ENCODE measurements around the gene PLB1.
"Not testable (repeated sequence)": the region's sequence is repeated elsewhere in the genome, so short reads cannot be mapped to it uniquely, and the experiment has no call there.

PLB1 gene

GRCh38 chr2:28463893-28464292 lies 32.0 kb upstream of the PLB1 start:
- no peak for DNase-seq (ENCODE audit: low read depth in 2 of 3, low spot score in 1 of 3)

- no peak for DNase-seq (ENCODE audit: low read depth in 2 of 3, low spot score in 1 of 3)
Observed at GRCh38 chr2:28465148-28465885, 30.5 kb upstream of the PLB1 start.

- no peak for DNase-seq (ENCODE audit: low read depth in 2 of 3, low spot score in 1 of 3)
Observed at GRCh38 chr2:28469304-28469703, 26.6 kb upstream of the PLB1 start.

GRCh38 chr2:28469947-28470535 lies 25.8 kb upstream of the PLB1 start:
- no peak for DNase-seq (ENCODE audit: low read depth in 2 of 3, low spot score in 1 of 3)

- no peak for DNase-seq (ENCODE audit: low read depth in 2 of 3, low spot score in 1 of 3)
Observed at GRCh38 chr2:28470759-28471158, 25.1 kb upstream of the PLB1 start.

- DNase-seq (ENCODE audit: low read depth in 2 of 3, low spot score in 1 of 3), result no peak
Observed at GRCh38 chr2:28471214-28471613, 24.6 kb upstream of the PLB1 start.

- no peak for DNase-seq (ENCODE audit: low read depth in 2 of 3, low spot score in 1 of 3)
Observed at GRCh38 chr2:28471701-28472236, 24.1 kb upstream of the PLB1 start.

- DNase-seq (ENCODE audit: low read depth in 2 of 3, low spot score in 1 of 3), result not testable (repeated sequence)
Observed at GRCh38 chr2:28472641-28473040, 23.2 kb upstream of the PLB1 start.

GRCh38 chr2:28475088-28475595 lies 20.7 kb upstream of the PLB1 start:
- DNase-seq (ENCODE audit: low read depth in 2 of 3, low spot score in 1 of 3), result no peak

GRCh38 chr2:28477087-28477486 lies 18.8 kb upstream of the PLB1 start:
- DNase-seq (ENCODE audit: low read depth in 2 of 3, low spot score in 1 of 3), result no peak

- no peak for DNase-seq (ENCODE audit: low read depth in 2 of 3, low spot score in 1 of 3)
Observed at GRCh38 chr2:28477645-28478044, 18.2 kb upstream of the PLB1 start.

GRCh38 chr2:28480403-28481049 lies 15.3 kb upstream of the PLB1 start:
- no peak for DNase-seq (ENCODE audit: low read depth in 2 of 3, low spot score in 1 of 3)

GRCh38 chr2:28481905-28482304 lies 14.0 kb upstream of the PLB1 start:
- no peak for DNase-seq (ENCODE audit: low read depth in 2 of 3, low spot score in 1 of 3)

- no peak for DNase-seq (ENCODE audit: low read depth in 2 of 3, low spot score in 1 of 3)
Observed at GRCh38 chr2:28484835-28485234, 11.0 kb upstream of the PLB1 start.

GRCh38 chr2:28486526-28486925 lies 9.3 kb upstream of the PLB1 start:
- DNase-seq (ENCODE audit: low read depth in 2 of 3, low spot score in 1 of 3), result no peak

GRCh38 chr2:28487258-28487657 lies 8.6 kb upstream of the PLB1 start:
- DNase-seq (ENCODE audit: low read depth in 2 of 3, low spot score in 1 of 3), result no peak

- no peak for DNase-seq (ENCODE audit: low read depth in 2 of 3, low spot score in 1 of 3)
Observed at GRCh38 chr2:28488083-28488830, 7.6 kb upstream of the PLB1 start.

- DNase-seq (ENCODE audit: low read depth in 2 of 3, low spot score in 1 of 3), result no peak
Observed at GRCh38 chr2:28488858-28489575, 6.8 kb upstream of the PLB1 start.

GRCh38 chr2:28490558-28490957 lies 5.3 kb upstream of the PLB1 start:
- DNase-seq (ENCODE audit: low read depth in 2 of 3, low spot score in 1 of 3), result no peak

- no peak for DNase-seq (ENCODE audit: low read depth in 2 of 3, low spot score in 1 of 3)
Observed at GRCh38 chr2:28492282-28492681, 3.6 kb upstream of the PLB1 start.

GRCh38 chr2:28493636-28494035 lies 2.2 kb upstream of the PLB1 start:
- DNase-seq (ENCODE audit: low read depth in 2 of 3, low spot score in 1 of 3), result no peak
